ENCODE data around the gene IL10RB. TPM values are rescaled to one million over a fixed set of nuclear protein-coding genes. Genes with fewer than 3 reads are reported as not detected.
A peak's percentile ranks its signal among the peaks of the same experiment; 100 is the strongest.

The IL10RB gene
- total RNA-seq, 1 donor from 2014 or later: 45.7 TPM

- DNase-seq (ENCODE audit: low spot score): no peak
Observed at GRCh38 chr21:33266789-33267135, 595 bp downstream of the IL10RB start.

- DNase-seq (ENCODE audit: low spot score): no peak
Observed at GRCh38 chr21:33267250-33267649, 1.1 kb downstream of the IL10RB start.

GRCh38 chr21:33268393-33268736 is 2.2 kb downstream of the IL10RB start:
- DNase-seq (ENCODE audit: low spot score): no peak

- DNase-seq (ENCODE audit: low spot score): no peak
Observed at GRCh38 chr21:33268737-33269441, 2.7 kb downstream of the IL10RB start.

GRCh38 chr21:33270986-33271385 is 4.8 kb downstream of the IL10RB start:
- no peak for DNase-seq (ENCODE audit: low spot score)

GRCh38 chr21:33273044-33273443 is 6.9 kb downstream of the IL10RB start:
- DNase-seq (ENCODE audit: low spot score): no peak

- DNase-seq (ENCODE audit: low spot score): no peak
Observed at GRCh38 chr21:33278721-33279120, 12.6 kb downstream of the IL10RB start.

- no peak for DNase-seq (ENCODE audit: low spot score)
Observed at GRCh38 chr21:33279330-33279820, 13.2 kb downstream of the IL10RB start.

GRCh38 chr21:33281096-33281652 is 15.0 kb downstream of the IL10RB start:
- DNase-seq (ENCODE audit: low spot score): no peak

GRCh38 chr21:33283203-33283602 is 17.0 kb downstream of the IL10RB start:
- DNase-seq (ENCODE audit: low spot score): no peak

GRCh38 chr21:33286076-33286475 is 19.9 kb downstream of the IL10RB start:
- no peak for DNase-seq (ENCODE audit: low spot score)

GRCh38 chr21:33286600-33287456 is 20.7 kb downstream of the IL10RB start:
- DNase-seq (ENCODE audit: low spot score): peak; percentile 63

- DNase-seq (ENCODE audit: low spot score): no peak
Observed at GRCh38 chr21:33289199-33289819, 23.1 kb downstream of the IL10RB start.

- no peak for DNase-seq (ENCODE audit: low spot score)
Observed at GRCh38 chr21:33290441-33290840, 24.3 kb downstream of the IL10RB start.

- DNase-seq (ENCODE audit: low spot score): no peak
Observed at GRCh38 chr21:33291686-33292085, 25.5 kb downstream of the IL10RB start.

- no peak for DNase-seq (ENCODE audit: low spot score)
Observed at GRCh38 chr21:33292724-33293123, 26.6 kb downstream of the IL10RB start.

GRCh38 chr21:33293136-33293535 is 27.0 kb downstream of the IL10RB start:
- no peak for DNase-seq (ENCODE audit: low spot score)

GRCh38 chr21:33293811-33294216 is 27.6 kb downstream of the IL10RB start:
- no peak for DNase-seq (ENCODE audit: low spot score)

- DNase-seq (ENCODE audit: low spot score): no peak
Observed at GRCh38 chr21:33296156-33296555, 30.0 kb downstream of the IL10RB start.

- peak; percentile 40 for DNase-seq (ENCODE audit: low spot score)
Observed at GRCh38 chr21:33299181-33299752, 33.1 kb downstream of the IL10RB start.

- peak; percentile 48 for DNase-seq (ENCODE audit: low spot score)
Observed at GRCh38 chr21:33300701-33301631, 34.8 kb downstream of the IL10RB start.

All from umbilical cord (tissue), 2 donors.